WTC11 (cell line): ENCODE results near the gene OPCML. TPM values are rescaled to one million over a fixed set of nuclear protein-coding genes. Genes with fewer than 3 reads are reported as not detected.

Experiments used
- ATAC-seq: fragments of 200-7000 bp; cut with Tn5 transposase; 2 replicates; pipeline ENCODE4 v1.10.0; 2021; ENCODE audit warnings: mild to moderate bottlenecking, moderate library complexity
- CTCF ChIA-PET: fragments of 300-600 bp; sonication (Branson Sonifier 250); formaldehyde crosslinking; loops from one replicate; lab custom pipeline; 2021; ENCODE audit warnings: antibody characterized with exemption; lab: Charles Lee
- POLR2A ChIA-PET: fragments of 350-600 bp; sonication (Branson Sonifier 250); formaldehyde crosslinking; loops from one replicate; lab custom pipeline; 2021; ENCODE audit warnings: antibody characterized with exemption; lab: Charles Lee
- DNase-seq: peaks from one replicate; pipeline ENCODE4 v3.0.0; 2021; ENCODE audit warnings: low spot score
- H3K27ac Mint-ChIP-seq: 2 replicates; pipeline ENCODE4 v1.8.0; 2021; ENCODE audit warnings: mixed read lengths
- H3K27me3 Mint-ChIP-seq: 2 replicates; pipeline ENCODE4 v1.8.0; 2021; ENCODE audit warnings: low read depth, mild to moderate bottlenecking, moderate library complexity, mixed read lengths
- H3K36me3 Mint-ChIP-seq: 2 replicates; pipeline ENCODE4 v1.8.0; 2021; ENCODE audit warnings: mixed read lengths
- H3K4me1 Mint-ChIP-seq: 2 replicates; pipeline ENCODE4 v1.8.0; 2022; ENCODE audit warnings: mixed read lengths
- H3K4me3 Mint-ChIP-seq: 2 replicates; pipeline ENCODE4 v1.8.0; 2021; ENCODE audit warnings: mild to moderate bottlenecking, moderate library complexity, mixed read lengths
- H3K9me3 Mint-ChIP-seq: 2 replicates; pipeline ENCODE4 v1.8.0; 2021; ENCODE audit warnings: mixed read lengths
- CDX4 ChIP-seq: fragments of 250-450 bp; sonication (Bioruptor Pico); IDR thresholded peaks from 2 replicates; pipeline ENCODE4 v1.9.0; 2021; ENCODE audit warnings: moderate library complexity, mild to moderate bottlenecking, inconsistent platforms, borderline replicate concordance
- CREB1 ChIP-seq: sonication (generic); formaldehyde crosslinking; IDR thresholded peaks from 2 replicates; pipeline ENCODE4 v1.8.0; 2023; ENCODE audit warnings: mild to moderate bottlenecking, missing genetic modification reagents
- E2F1 ChIP-seq: sonication (generic); formaldehyde crosslinking; IDR thresholded peaks from 2 replicates; pipeline ENCODE4 v1.8.0; 2022; ENCODE audit warnings: mild to moderate bottlenecking, missing genetic modification reagents
- E2F5 ChIP-seq: sonication (generic); formaldehyde crosslinking; IDR thresholded peaks from 2 replicates; pipeline ENCODE4 v1.8.1; 2022; ENCODE audit warnings: mild to moderate bottlenecking, moderate library complexity, missing genetic modification reagents
- ELF4 ChIP-seq: sonication (generic); formaldehyde crosslinking; IDR thresholded peaks from 2 replicates; pipeline ENCODE4 v1.8.1; 2022; ENCODE audit warnings: low read depth, mild to moderate bottlenecking, moderate library complexity, missing genetic modification reagents
- GABPB1 ChIP-seq: sonication (generic); formaldehyde crosslinking; IDR thresholded peaks from 2 replicates; pipeline ENCODE4 v1.8.1; 2023; ENCODE audit warnings: mild to moderate bottlenecking, missing genetic modification reagents
- HMGA2 ChIP-seq: fragments of 250-450 bp; sonication (Bioruptor Pico); IDR thresholded peaks from 2 replicates; pipeline ENCODE4 v1.4.0; 2021; ENCODE audit warnings: mild to moderate bottlenecking, moderate library complexity
- KAT7 ChIP-seq: sonication (generic); formaldehyde crosslinking; IDR thresholded peaks from 2 replicates; pipeline ENCODE4 v1.8.1; 2023; ENCODE audit warnings: missing genetic modification reagents, mild to moderate bottlenecking, borderline replicate concordance
- NR1H2 ChIP-seq: sonication (generic); formaldehyde crosslinking; IDR thresholded peaks from 2 replicates; pipeline ENCODE4 v1.9.0; 2021; ENCODE audit warnings: mild to moderate bottlenecking, moderate library complexity, missing genetic modification reagents
- NR2C2 ChIP-seq: sonication (generic); formaldehyde crosslinking; IDR thresholded peaks from 2 replicates; pipeline ENCODE4 v1.8.0; 2022; ENCODE audit warnings: mild to moderate bottlenecking, missing genetic modification reagents
- NR3C1 ChIP-seq: sonication (generic); formaldehyde crosslinking; conservative IDR thresholded peaks from 2 replicates; pipeline ENCODE4 v1.8.1; 2023; ENCODE audit warnings: low read depth, mild to moderate bottlenecking, missing genetic modification reagents
- SMAD3 ChIP-seq: sonication (generic); formaldehyde crosslinking; IDR thresholded peaks from 2 replicates; pipeline ENCODE4 v1.8.0; 2022; ENCODE audit warnings: missing genetic modification reagents, mild to moderate bottlenecking, borderline replicate concordance
- USF2 ChIP-seq: sonication (generic); formaldehyde crosslinking; IDR thresholded peaks from 2 replicates; pipeline ENCODE4 v1.8.1; 2023; ENCODE audit warnings: mild to moderate bottlenecking, missing genetic modification reagents, moderate library complexity
- ZNF232 ChIP-seq: sonication (generic); formaldehyde crosslinking; IDR thresholded peaks from 2 replicates; pipeline ENCODE4 v1.8.0; 2022; ENCODE audit warnings: mild to moderate bottlenecking, missing genetic modification reagents
- ZNF396 ChIP-seq: fragments of 250-450 bp; sonication (Bioruptor Pico); IDR thresholded peaks from 2 replicates; pipeline ENCODE4 v1.8.0; 2021; ENCODE audit warnings: mild to moderate bottlenecking, moderate library complexity, borderline replicate concordance
- ZNF416 ChIP-seq: fragments of 250-450 bp; sonication (Bioruptor Pico); IDR thresholded peaks from 2 replicates; pipeline ENCODE4 v1.9.0; 2021; ENCODE audit warnings: mild to moderate bottlenecking, inconsistent platforms
- ZNF532 ChIP-seq: fragments of 250-450 bp; sonication (Bioruptor Pico); IDR thresholded peaks from 2 replicates; pipeline ENCODE4 v1.9.0; 2021; ENCODE audit warnings: mild to moderate bottlenecking, borderline replicate concordance
- ZNF671 ChIP-seq: fragments of 250-450 bp; sonication (Bioruptor Pico); IDR thresholded peaks from 2 replicates; pipeline ENCODE4 v1.8.0; 2021; ENCODE audit warnings: mild to moderate bottlenecking
- total RNA-seq: library from RNA; stranded (reverse); gene quantifications from 3 replicates; pipeline ENCODE4 v1.2.3, GENCODE V29; 2021
- TF ChIP-seq, protein P1 (sequence below): sonication (generic); formaldehyde crosslinking; IDR thresholded peaks from 2 replicates; pipeline ENCODE4 v1.8.0; 2022; ENCODE audit warnings: mild to moderate bottlenecking, missing genetic modification reagents
- TF ChIP-seq, protein P2 (sequence below): sonication (generic); formaldehyde crosslinking; IDR thresholded peaks from 2 replicates; pipeline ENCODE4 v1.8.1; 2023; ENCODE audit warnings: mild to moderate bottlenecking, moderate library complexity, missing genetic modification reagents
- TF ChIP-seq, protein P3 (sequence below): fragments of 250-450 bp; sonication (Bioruptor Pico); IDR thresholded peaks from 2 replicates; pipeline ENCODE4 v1.8.0; 2021; ENCODE audit warnings: mild to moderate bottlenecking
- TF ChIP-seq, protein P4 (sequence below): sonication (generic); formaldehyde crosslinking; IDR thresholded peaks from 2 replicates; pipeline ENCODE4 v1.8.1; 2023; ENCODE audit warnings: mild to moderate bottlenecking, missing genetic modification reagents, moderate library complexity

Gene OPCML
- total RNA-seq, 1 experiment from 2014 or later, result 1.5 TPM

- no peak for TF ChIP-seq E2F1 (CRISPR knock-in tag)
- TF ChIP-seq ELF4 (CRISPR knock-in tag), result no peak
- TF ChIP-seq, protein P1, sequence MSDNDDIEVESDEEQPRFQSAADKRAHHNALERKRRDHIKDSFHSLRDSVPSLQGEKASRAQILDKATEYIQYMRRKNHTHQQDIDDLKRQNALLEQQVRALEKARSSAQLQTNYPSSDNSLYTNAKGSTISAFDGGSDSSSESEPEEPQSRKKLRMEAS (CRISPR knock-in tag), result no peak
- no peak for TF ChIP-seq GABPB1 (CRISPR knock-in tag)
- TF ChIP-seq NR2C2 (CRISPR knock-in tag), result no peak
- TF ChIP-seq E2F5 (CRISPR knock-in tag), result no peak
- TF ChIP-seq ZNF396 (CRISPR knock-in tag), result no peak
- TF ChIP-seq CDX4 (CRISPR knock-in tag), result no peak
- TF ChIP-seq USF2 (CRISPR knock-in tag), result no peak
- no peak for TF ChIP-seq HMGA2 (CRISPR knock-in tag)
- TF ChIP-seq, protein P2, sequence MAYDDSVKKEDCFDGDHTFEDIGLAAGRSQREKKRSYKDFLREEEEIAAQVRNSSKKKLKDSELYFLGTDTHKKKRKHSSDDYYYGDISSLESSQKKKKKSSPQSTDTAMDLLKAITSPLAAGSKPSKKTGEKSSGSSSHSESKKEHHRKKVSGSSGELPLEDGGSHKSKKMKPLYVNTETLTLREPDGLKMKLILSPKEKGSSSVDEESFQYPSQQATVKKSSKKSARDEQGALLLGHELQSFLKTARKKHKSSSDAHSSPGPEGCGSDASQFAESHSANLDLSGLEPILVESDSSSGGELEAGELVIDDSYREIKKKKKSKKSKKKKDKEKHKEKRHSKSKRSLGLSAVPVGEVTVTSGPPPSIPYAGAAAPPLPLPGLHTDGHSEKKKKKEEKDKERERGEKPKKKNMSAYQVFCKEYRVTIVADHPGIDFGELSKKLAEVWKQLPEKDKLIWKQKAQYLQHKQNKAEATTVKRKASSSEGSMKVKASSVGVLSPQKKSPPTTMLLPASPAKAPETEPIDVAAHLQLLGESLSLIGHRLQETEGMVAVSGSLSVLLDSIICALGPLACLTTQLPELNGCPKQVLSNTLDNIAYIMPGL, result no peak
- no peak for TF ChIP-seq NR3C1 (CRISPR knock-in tag)
These were observed 877.0 kb downstream of the OPCML start (continued) for GRCh38 chr11:132655187-132655855.

DNA sequence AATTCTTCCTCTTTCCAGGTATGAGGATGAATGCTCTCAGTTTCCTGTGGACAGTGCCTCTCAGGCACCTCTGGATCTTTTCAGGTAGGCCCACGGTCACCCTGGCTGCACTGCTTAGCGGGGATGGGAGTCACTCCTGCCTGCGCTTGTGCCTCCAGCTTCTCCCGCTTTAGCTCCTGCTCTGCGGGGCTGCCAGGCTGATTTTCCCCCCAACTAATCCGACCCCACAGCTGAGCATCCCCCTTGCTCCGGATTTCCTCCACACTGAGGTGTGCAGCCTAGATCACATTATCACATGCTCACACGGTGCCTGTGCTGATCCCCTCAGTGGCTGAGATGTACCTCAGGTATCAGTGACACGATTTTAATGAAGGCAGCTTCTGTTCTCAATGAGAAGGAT is 879.1 kb downstream of the OPCML start:
- Mint-ChIP-seq H3K4me1 (peaks cover 9% of the 10 kb centered on the region), H3K9me3 (peaks cover 4% of the 10 kb centered on the region; the same call in 1 of the 2 replicates), H3K36me3 (no peaks in the 10 kb centered on the region), H3K27ac (no peak overlapping the region), H3K4me3 (no peak overlapping the region), H3K27me3 (no peaks in the 10 kb centered on the region)
- POLR2A ChIA-PET, result no interaction called here
- TF ChIP-seq SMAD3, result no peak
- TF ChIP-seq CREB1 (CRISPR knock-in tag), result no peak
- TF ChIP-seq ZNF416, result no peak
- no peak for TF ChIP-seq NR1H2
- TF ChIP-seq ZNF532, result no peak
- TF ChIP-seq ELF4 (CRISPR knock-in tag), result no peak
- TF ChIP-seq, protein P3, sequence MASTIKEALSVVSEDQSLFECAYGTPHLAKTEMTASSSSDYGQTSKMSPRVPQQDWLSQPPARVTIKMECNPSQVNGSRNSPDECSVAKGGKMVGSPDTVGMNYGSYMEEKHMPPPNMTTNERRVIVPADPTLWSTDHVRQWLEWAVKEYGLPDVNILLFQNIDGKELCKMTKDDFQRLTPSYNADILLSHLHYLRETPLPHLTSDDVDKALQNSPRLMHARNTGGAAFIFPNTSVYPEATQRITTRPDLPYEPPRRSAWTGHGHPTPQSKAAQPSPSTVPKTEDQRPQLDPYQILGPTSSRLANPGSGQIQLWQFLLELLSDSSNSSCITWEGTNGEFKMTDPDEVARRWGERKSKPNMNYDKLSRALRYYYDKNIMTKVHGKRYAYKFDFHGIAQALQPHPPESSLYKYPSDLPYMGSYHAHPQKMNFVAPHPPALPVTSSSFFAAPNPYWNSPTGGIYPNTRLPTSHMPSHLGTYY (CRISPR knock-in tag), result no peak
- TF ChIP-seq ZNF232, result no peak
- TF ChIP-seq NR2C2 (CRISPR knock-in tag), result no peak
- TF ChIP-seq, protein P4, sequence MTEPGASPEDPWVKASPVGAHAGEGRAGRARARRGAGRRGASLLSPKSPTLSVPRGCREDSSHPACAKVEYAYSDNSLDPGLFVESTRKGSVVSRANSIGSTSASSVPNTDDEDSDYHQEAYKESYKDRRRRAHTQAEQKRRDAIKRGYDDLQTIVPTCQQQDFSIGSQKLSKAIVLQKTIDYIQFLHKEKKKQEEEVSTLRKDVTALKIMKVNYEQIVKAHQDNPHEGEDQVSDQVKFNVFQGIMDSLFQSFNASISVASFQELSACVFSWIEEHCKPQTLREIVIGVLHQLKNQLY (CRISPR knock-in tag), result no peak
- no peak for TF ChIP-seq KAT7 (CRISPR knock-in tag)
- TF ChIP-seq ZNF671 (CRISPR knock-in tag), result no peak
- CTCF ChIA-PET, result no interaction called here
- no peak for ATAC-seq
- no peak for DNase-seq
